Stimulated activated CD8-positive, alpha-beta memory T cell treated with anti-CD3 and anti-CD28 coated beads, Interleukin-12 subunit alpha, Interleukin-12 subunit beta, amount 100 ng/mL, for 24 hours (primary cell): ENCODE results near the gene TAB3.

ENCODE experiments used
- DNase-seq: peaks from one replicate; pipeline ENCODE4 v3.0.0-alpha.2; 2020; ENCODE audit errors: extremely low read depth

The TAB3 gene

GRCh38 chrX:30883138-30883537, 5.9 kb downstream of the TAB3 start:
- DNase-seq, result no peak

GRCh38 chrX:30881797-30882196, 7.3 kb downstream of the TAB3 start:
- no peak for DNase-seq

- DNase-seq, result no peak
Measured at GRCh38 chrX:30881390-30881789, 7.7 kb downstream of the TAB3 start.

GRCh38 chrX:30880058-30880457, 9.0 kb downstream of the TAB3 start:
- DNase-seq, result no peak

- no peak for DNase-seq
Measured at GRCh38 chrX:30876367-30876766, 12.7 kb downstream of the TAB3 start.

GRCh38 chrX:30875957-30876356, 13.1 kb downstream of the TAB3 start:
- no peak for DNase-seq

- DNase-seq, result no peak
Measured at GRCh38 chrX:30874851-30875250, 14.2 kb downstream of the TAB3 start.

GRCh38 chrX:30870572-30870971, 18.5 kb downstream of the TAB3 start:
- no peak for DNase-seq

- no peak for DNase-seq
Measured at GRCh38 chrX:30865612-30866011, 23.4 kb downstream of the TAB3 start.

- no peak for DNase-seq
Measured at GRCh38 chrX:30865015-30865414, 24.0 kb downstream of the TAB3 start.

- no peak for DNase-seq
Measured at GRCh38 chrX:30864383-30864785, 24.7 kb downstream of the TAB3 start.

GRCh38 chrX:30863974-30864373, 25.1 kb downstream of the TAB3 start:
- DNase-seq, result no peak

- DNase-seq, result no peak
Measured at GRCh38 chrX:30858098-30858497, 31.0 kb downstream of the TAB3 start.

- no peak for DNase-seq
Measured at GRCh38 chrX:30851449-30851848, 37.6 kb downstream of the TAB3 start.

GRCh38 chrX:30835373-30835772, 53.7 kb downstream of the TAB3 start:
- DNase-seq, result no peak

GRCh38 chrX:30833896-30834295, 55.2 kb downstream of the TAB3 start:
- no peak for DNase-seq

- DNase-seq, result no peak
Measured at GRCh38 chrX:30831082-30831481, 58.0 kb downstream of the TAB3 start.

GRCh38 chrX:30830326-30830943, 58.6 kb downstream of the TAB3 start:
- no peak for DNase-seq

GRCh38 chrX:30824275-30824674, 64.8 kb downstream of the TAB3 start:
- DNase-seq, result no peak

GRCh38 chrX:30822764-30823163, 66.3 kb downstream of the TAB3 start:
- no peak for DNase-seq

GRCh38 chrX:30822068-30822681, 66.9 kb downstream of the TAB3 start:
- DNase-seq, result no peak

GRCh38 chrX:30821116-30821515, 67.9 kb downstream of the TAB3 start:
- no peak for DNase-seq

GRCh38 chrX:30819080-30819479, 70.0 kb downstream of the TAB3 start:
- DNase-seq, result no peak

- no peak for DNase-seq
Measured at GRCh38 chrX:30816079-30816478, 73.0 kb downstream of the TAB3 start.
